ENCODE measurements around the gene CUL4A.
A peak's percentile ranks its signal among the peaks of the same experiment; 100 is the strongest.
"Not testable (repeated sequence)": the region's sequence is repeated elsewhere in the genome, so short reads cannot be mapped to it uniquely, and the experiment has no call there.

CUL4A gene

GRCh38 chr13:113229161-113229560, 19.7 kb downstream of the CUL4A start:
- no peak for TF ChIP-seq GATA1 (IDR thresholded peaks at IDR 0.05; ENCODE audit: low read depth, low read length)
- TF ChIP-seq POLR2A (IDR thresholded peaks at IDR 0.05; ENCODE audit: low read length): no peak
- no peak for DNase-seq

- DNase-seq: no peak
Observed at GRCh38 chr13:113229791-113230190, 20.4 kb downstream of the CUL4A start.

GRCh38 chr13:113231306-113232207, 22.1 kb downstream of the CUL4A start:
- no peak for DNase-seq
- TF ChIP-seq POLR2A (IDR thresholded peaks at IDR 0.05; ENCODE audit: low read length) (no peak), GATA1 (IDR thresholded peaks at IDR 0.05; ENCODE audit: low read depth, low read length) (no peak)

More at GRCh38 chr13:113229791-113230190, 20.4 kb downstream of the CUL4A start:
- TF ChIP-seq GATA1 (IDR thresholded peaks at IDR 0.05; ENCODE audit: low read depth, low read length): no peak
- TF ChIP-seq POLR2A (IDR thresholded peaks at IDR 0.05; ENCODE audit: low read length): no peak

- TF ChIP-seq GATA1 (IDR thresholded peaks at IDR 0.05; ENCODE audit: low read depth, low read length) (no peak), POLR2A (IDR thresholded peaks at IDR 0.05; ENCODE audit: low read length) (no peak)
- DNase-seq: no peak
Observed at GRCh38 chr13:113232208-113233003, 23.0 kb downstream of the CUL4A start.

GRCh38 chr13:113233101-113233500, 23.7 kb downstream of the CUL4A start:
- DNase-seq: no peak
- TF ChIP-seq POLR2A (IDR thresholded peaks at IDR 0.05; ENCODE audit: low read length) (no peak), GATA1 (IDR thresholded peaks at IDR 0.05; ENCODE audit: low read depth, low read length) (no peak)

- TF ChIP-seq POLR2A (IDR thresholded peaks at IDR 0.05; ENCODE audit: low read length): no peak
- no peak for TF ChIP-seq GATA1 (IDR thresholded peaks at IDR 0.05; ENCODE audit: low read depth, low read length)
- DNase-seq: no peak
Observed at GRCh38 chr13:113238536-113238935, 29.1 kb downstream of the CUL4A start.

GRCh38 chr13:113239357-113239756, 29.9 kb downstream of the CUL4A start:
- no peak for DNase-seq
- TF ChIP-seq GATA1 (IDR thresholded peaks at IDR 0.05; ENCODE audit: low read depth, low read length) (no peak), POLR2A (IDR thresholded peaks at IDR 0.05; ENCODE audit: low read length) (no peak)

- TF ChIP-seq POLR2A (IDR thresholded peaks at IDR 0.05; ENCODE audit: low read length): no peak
- TF ChIP-seq GATA1 (IDR thresholded peaks at IDR 0.05; ENCODE audit: low read depth, low read length): no peak
- DNase-seq: no peak
Observed at GRCh38 chr13:113239986-113240385, 30.6 kb downstream of the CUL4A start.

- not testable (repeated sequence) for DNase-seq
Observed at GRCh38 chr13:113241623-113242022, 32.2 kb downstream of the CUL4A start.

GRCh38 chr13:113243847-113244246, 34.4 kb downstream of the CUL4A start:
- DNase-seq: no peak
- TF ChIP-seq GATA1 (IDR thresholded peaks at IDR 0.05; ENCODE audit: low read depth, low read length) (no peak), POLR2A (IDR thresholded peaks at IDR 0.05; ENCODE audit: low read length) (no peak)

- peak; percentile 46 to 62 for DNase-seq
Observed at GRCh38 chr13:113245849-113246796, 36.7 kb downstream of the CUL4A start.

GRCh38 chr13:113252516-113253095, 43.2 kb downstream of the CUL4A start:
- TF ChIP-seq GATA1 (IDR thresholded peaks at IDR 0.05; ENCODE audit: low read depth, low read length) (no peak), POLR2A (IDR thresholded peaks at IDR 0.05; ENCODE audit: low read length) (no peak)
- DNase-seq: no peak

More at GRCh38 chr13:113245849-113246796, 36.7 kb downstream of the CUL4A start:
- TF ChIP-seq POLR2A (IDR thresholded peaks at IDR 0.05; ENCODE audit: low read length) (no peak), GATA1 (IDR thresholded peaks at IDR 0.05; ENCODE audit: low read depth, low read length) (no peak)

GRCh38 chr13:113257908-113258307, 48.5 kb downstream of the CUL4A start:
- not testable (repeated sequence) for DNase-seq

Data from erythroblast (primary cell).